Subcutaneous preadipocyte (primary cell): ENCODE measurements around the gene NAT14. TPM values are rescaled to one million over a fixed set of nuclear protein-coding genes. Genes with fewer than 3 reads are reported as not detected.

Experiments
- total RNA-seq: library from RNA; depleted of rRNA; stranded (reverse); fragments of >200 nt; gene quantifications from 2 replicates; pipeline ENCODE4 v1.2.3, GENCODE V29; 2012

Gene NAT14
- total RNA-seq, result 9.9 and 10.0 TPM in 2 replicates

GRCh38 chr19:55484593-55485438, at the start of gene NAT14:
TSS of gene NAT14 (plus strand) at chr19:55485188. CDS start at chr19:55485709, 521 bp downstream.

DNA sequence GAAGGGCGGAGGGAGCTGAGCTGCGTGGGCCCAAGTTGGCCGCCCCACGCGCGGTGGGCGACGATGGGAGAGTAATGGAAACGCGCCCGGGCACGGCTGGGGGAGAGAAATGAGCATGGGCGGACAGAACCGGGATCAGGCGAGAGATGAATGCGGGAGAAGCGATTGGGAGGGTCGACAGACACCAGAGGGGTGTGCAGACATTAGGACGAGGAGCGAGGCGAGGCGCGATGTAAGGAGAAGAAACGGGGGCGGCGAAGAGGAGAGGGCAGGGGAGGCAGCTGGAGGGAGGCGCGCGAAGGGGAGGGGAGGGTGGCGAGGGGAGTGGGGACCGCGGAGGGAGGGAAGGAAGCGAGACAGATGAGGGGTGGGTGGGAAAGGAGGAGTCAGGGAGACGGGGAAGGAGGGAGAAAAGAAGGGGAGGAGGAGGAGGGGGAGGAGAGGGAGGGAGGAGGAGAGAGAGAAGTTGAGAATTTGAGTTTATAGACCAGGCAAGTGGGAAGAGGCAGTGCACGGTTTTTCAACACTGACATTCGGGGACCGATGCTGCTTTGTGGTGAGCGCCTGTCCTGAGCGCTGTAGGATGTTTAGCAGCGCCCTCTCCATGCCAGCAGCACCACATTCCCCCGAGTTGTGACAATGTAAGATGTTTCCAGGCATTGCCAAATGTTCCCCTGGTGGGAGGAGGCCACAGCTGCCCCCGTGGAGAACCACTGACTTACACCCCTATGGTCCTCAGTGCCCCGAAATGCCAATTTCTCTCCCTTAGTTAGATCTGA, 41.8 kb upstream of the NAT14 start, which contains the start of gene SHISA7:
SHISA7 (minus strand) TSS at position 256 of the 779 bp plus-strand sequence. CDS start 437 bp downstream, outside the sequence.

GRCh38 chr19:55461259-55461973, 23.6 kb upstream of the NAT14 start, which contains the start of gene ISOC2:
TSS of gene ISOC2 (minus strand) at chr19:55461642. CDS start at chr19:55456486, 5,156 bp downstream.

GRCh38 chr19:55464662-55465054, 20.3 kb upstream of the NAT14 start, which contains the start of gene C19orf85:
TSS of gene C19orf85 (minus strand) at chr19:55464751. CDS start at chr19:55464554, 197 bp downstream.

GRCh38 chr19:55476100-55476775, 8.8 kb upstream of the NAT14 start, which contains the start of gene ZNF628:
TSS of gene ZNF628 (plus strand) at chr19:55476617. CDS start at chr19:55479911, 3,294 bp downstream.

GRCh38 chr19:55487924-55488687, 3.1 kb downstream of the NAT14 start, which contains the start of gene SSC5D:
TSS of gene SSC5D (plus strand) at chr19:55488436. CDS start at chr19:55488590, 154 bp downstream.

Other genes starting within 250 kb of the NAT14 start
- 32.3 and 44.8 TPM in 2 replicates for gene PPP6R1, start 226.2 kb upstream of the NAT14 start, total RNA-seq
- 36.6 and 38.9 TPM in 2 replicates for gene HSPBP1, start 205.1 kb upstream of the NAT14 start, total RNA-seq
- 0.59 and 1.8 TPM in 2 replicates for gene BRSK1, start 201.2 kb upstream of the NAT14 start, total RNA-seq
- not detected in 2 replicates for gene TMEM150B, start 159.8 kb upstream of the NAT14 start, total RNA-seq
- gene KMT5C, start 145.3 kb upstream of the NAT14 start, total RNA-seq, result 6.6 and 7.6 TPM in 2 replicates
- not detected in 2 replicates for gene COX6B2, start 130.5 kb upstream of the NAT14 start, total RNA-seq
- not detected in 2 replicates for gene GARIN5B, start 121.9 kb upstream of the NAT14 start, total RNA-seq
- 0.37 and 1.6 TPM in 2 replicates for gene IL11, start 114.7 kb upstream of the NAT14 start, total RNA-seq
- gene TMEM190, start 108.4 kb upstream of the NAT14 start, total RNA-seq, result not detected in 2 replicates
- gene TMEM238, start 100.9 kb upstream of the NAT14 start, total RNA-seq, result not detected in 2 replicates
- gene RPL28, start 99.3 kb upstream of the NAT14 start, total RNA-seq, result 171 and 427 TPM in 2 replicates
- 72.0 and 185 TPM in 2 replicates for gene UBE2S, start 77.4 kb upstream of the NAT14 start, total RNA-seq
- gene SHISA7, start 41.9 kb upstream of the NAT14 start, total RNA-seq, result not detected in 2 replicates
- 83.0 and 83.9 TPM in 2 replicates for gene ISOC2, start 23.5 kb upstream of the NAT14 start, total RNA-seq
- gene C19orf85, start 20.4 kb upstream of the NAT14 start, total RNA-seq, result not detected in 2 replicates
- gene ZNF628, start 8.6 kb upstream of the NAT14 start, total RNA-seq, result 2.6 and 2.7 TPM in 2 replicates
- 9.2 and 14.7 TPM in 2 replicates for gene SSC5D, start 3.2 kb downstream of the NAT14 start, total RNA-seq
- gene SBK2, start 51.9 kb downstream of the NAT14 start, total RNA-seq, result not detected in 2 replicates
- 0.37 TPM in 1 of 2 replicates, not detected in the other for gene SBK3, start 60.4 kb downstream of the NAT14 start, total RNA-seq
- gene ZNF579, start 95.7 kb downstream of the NAT14 start, total RNA-seq, result 4.3 and 4.4 TPM in 2 replicates
- gene FIZ1, start 114.3 kb downstream of the NAT14 start, total RNA-seq, result 4.0 and 4.3 TPM in 2 replicates
- gene ZNF524, start 115.1 kb downstream of the NAT14 start, total RNA-seq, result 11.9 and 12.5 TPM in 2 replicates
- gene ZNF865, start 120.5 kb downstream of the NAT14 start, total RNA-seq, result 1.1 and 1.6 TPM in 2 replicates
- 3.1 and 3.7 TPM in 2 replicates for gene ZNF784, start 139.4 kb downstream of the NAT14 start, total RNA-seq
- gene ZNF580, start 155.8 kb downstream of the NAT14 start, total RNA-seq, result 3.7 and 5.9 TPM in 2 replicates
- gene ZNF581, start 158.5 kb downstream of the NAT14 start, total RNA-seq, result 20.3 and 31.6 TPM in 2 replicates
- gene CCDC106, start 163.0 kb downstream of the NAT14 start, total RNA-seq, result 3.3 and 5.9 TPM in 2 replicates
- 88.9 and 115 TPM in 2 replicates for gene U2AF2, start 169.8 kb downstream of the NAT14 start, total RNA-seq
- gene EPN1, start 190.0 kb downstream of the NAT14 start, total RNA-seq, result 25.8 and 29.8 TPM in 2 replicates